GM06990 (cell line): Measurements from ENCODE around the gene GATC.
A peak's percentile ranks its signal among the peaks of the same experiment; 100 is the strongest.

ENCODE experiments used
- DNase-seq: peaks from one replicate; pipeline ENCODE4 v3.0.0-alpha.2; 2011; ENCODE audit not compliant: insufficient read length; ENCODE audit errors: extremely low read depth
- H3K27me3 ChIP-seq: replicated peaks from 2 replicates; pipeline ENCODE4 v1.6.0; 2011; ENCODE audit warnings: low read length; ENCODE audit not compliant: control insufficient read depth, insufficient read depth
- H3K36me3 ChIP-seq: 2 replicates; pipeline ENCODE4 v1.5.1; 2011; ENCODE audit warnings: low read length; ENCODE audit not compliant: control insufficient read depth, insufficient read depth
- H3K4me3 ChIP-seq: replicated peaks from 2 replicates; pipeline ENCODE4 v1.5.1; 2011; ENCODE audit warnings: low read depth, mild to moderate bottlenecking, control low read depth, low read length
- CTCF ChIP-seq: IDR thresholded peaks from 2 replicates; pipeline ENCODE4 v1.5.1; 2011; ENCODE audit warnings: low read length, control low read depth, mild to moderate bottlenecking, inconsistent platforms; ENCODE audit not compliant: insufficient read depth, poor library complexity, severe bottlenecking

The GATC gene

GRCh38 chr12:120453060-120453750 lies 7.0 kb downstream of the GATC start:
- Histone ChIP-seq H3K27me3 (no peaks in the 10 kb centered on the region), H3K36me3 (peaks cover 11% of the 10 kb centered on the region), H3K4me3 (no peak overlapping the region)
- DNase-seq, result no peak
- TF ChIP-seq CTCF, result no peak

GRCh38 chr12:120453977-120454376 lies 7.7 kb downstream of the GATC start:
- TF ChIP-seq CTCF, result peak; percentile 65
- Histone ChIP-seq H3K36me3 (peaks cover 15% of the 10 kb centered on the region), H3K27me3 (no peaks in the 10 kb centered on the region), H3K4me3 (no peak overlapping the region)
- DNase-seq, result no peak

DNA sequence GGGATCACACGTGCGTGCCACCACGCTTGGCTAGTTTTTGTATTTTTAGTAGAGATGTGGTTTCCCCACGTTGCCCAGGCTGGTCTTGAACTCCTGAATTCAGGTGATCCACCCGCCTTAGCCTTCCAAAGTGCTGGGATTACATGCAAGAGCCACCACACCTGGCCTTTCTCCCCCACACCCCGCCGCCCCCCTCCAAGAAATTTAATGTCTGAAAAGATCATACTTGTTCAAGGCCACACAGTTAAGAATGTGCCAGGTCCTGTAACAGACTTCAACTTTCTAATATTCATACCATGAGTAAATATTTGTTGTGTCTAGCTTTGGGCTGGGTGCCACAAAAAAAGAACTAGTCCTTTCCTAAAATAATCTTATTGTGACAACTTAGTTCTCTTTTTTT lies 9.1 kb downstream of the GATC start:
- Histone ChIP-seq H3K36me3 (peaks cover 16% of the 10 kb centered on the region), H3K27me3 (no peaks in the 10 kb centered on the region), H3K4me3 (no peak overlapping the region)
- TF ChIP-seq CTCF, result no peak
- no peak for DNase-seq

DNA sequence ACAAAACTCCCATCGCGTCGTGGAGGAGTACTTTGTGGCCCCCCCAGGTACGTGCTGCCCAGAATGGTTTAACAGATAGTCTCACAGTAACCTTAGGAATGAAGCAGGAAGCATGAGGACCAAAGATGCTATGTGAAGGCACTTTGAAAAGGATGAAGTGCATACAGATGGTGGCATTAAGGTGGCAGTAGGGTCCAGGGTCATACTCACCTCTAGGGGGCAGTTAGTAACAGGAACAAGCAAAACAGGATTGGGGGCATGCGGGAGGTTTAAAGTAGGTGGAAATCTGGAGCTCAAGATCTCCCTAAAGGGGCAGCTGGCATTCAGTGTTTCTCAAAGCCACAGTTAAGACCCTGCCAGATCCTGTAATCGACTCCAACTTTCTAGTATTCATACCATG lies 10.9 kb downstream of the GATC start:
- Histone ChIP-seq H3K36me3 (peaks cover 20% of the 10 kb centered on the region), H3K4me3 (no peak overlapping the region), H3K27me3 (no peaks in the 10 kb centered on the region)
- no peak for DNase-seq
- TF ChIP-seq CTCF, result peak; percentile 53

- no peak overlapping the region for H3K4me3 ChIP-seq
- no peak for TF ChIP-seq CTCF
- H3K36me3 ChIP-seq, result peaks cover 30% of the 10 kb centered on the region
- no peaks in the 10 kb centered on the region for H3K27me3 ChIP-seq
- no peak for DNase-seq
Observed at GRCh38 chr12:120460157-120460556, 13.9 kb downstream of the GATC start.
